HCT116 (cell line): ENCODE measurements around the gene IGLL5. TPM values are rescaled to one million over a fixed set of nuclear protein-coding genes. Genes with fewer than 3 reads are reported as not detected.

Source experiments
- ATAC-seq: fragments of 200-7000 bp; cut with Tn5 transposase; 2 replicates; pipeline ENCODE4 v1.9.1; 2020; ENCODE audit warnings: mild to moderate bottlenecking, moderate library complexity
- BruUV-seq: library from RNA; stranded (reverse); fragments of 400-500 nt; replicated peaks from 2 replicates; lab custom pipeline; 2021; lab: Mats Ljungman, UMichigan
- CTCF ChIA-PET: fragments of 300-600 bp; sonication (Branson Sonifier 250); formaldehyde crosslinking; loops from one replicate; lab custom pipeline; 2021; ENCODE audit warnings: antibody characterized with exemption; lab: Charles Lee
- POLR2A ChIA-PET: fragments of 300-600, 350-600 bp; sonication (Branson Sonifier 250); formaldehyde crosslinking; loops from one replicate; lab custom pipeline; 2021; ENCODE audit warnings: antibody characterized with exemption; lab: Charles Lee
- RAD21 ChIA-PET, 2 experiments: fragments of 300-600 bp; sonication (Branson Sonifier 250); formaldehyde crosslinking; loops; one replicate each; lab custom pipeline; 2023; ENCODE audit warnings: low total read pairs in 2 of 2; ENCODE audit not compliant: uncharacterized antibody in 2 of 2, unreplicated experiment in 2 of 2, low non-redundant PET in 1 of 2; lab: Charles Lee
- DNase-seq: peaks from one replicate; pipeline ENCODE4 v3.0.0-alpha.2; 2010; ENCODE audit warnings: low read depth, low spot score
- H2AFZ ChIP-seq: fragments of 200-600 bp; shearing (Covaris generic), sonication (generic); 2 replicates; pipeline ENCODE4 v1.6.1; 2017; ENCODE audit warnings: low read depth, mixed run types, mixed read lengths, antibody characterized with exemption, low read length; ENCODE audit not compliant: poor library complexity, severe bottlenecking
- H3K27ac ChIP-seq: 2 replicates; pipeline ENCODE4 v1.5.1; 2012; ENCODE audit warnings: low read depth, low read length
- H3K27me3 ChIP-seq: fragments of 200-600 bp; sonication (generic); 2 replicates; pipeline ENCODE4 v1.6.1; 2016; ENCODE audit warnings: mixed run types, low read length, mixed read lengths; ENCODE audit not compliant: insufficient read depth
- H3K36me3 ChIP-seq, 2 experiments: fragments of 200-500 bp in 1 of 2; fragments of 200-600 bp in 1 of 2; sonication (Bioruptor generic) in 1 of 2; sonication (generic) in 1 of 2; 2 replicates each; pipeline versions ENCODE4 v1.5.1 to v1.6.1; 2014 to 2016; ENCODE audit warnings: low read length in 2 of 2, inconsistent platforms in 1 of 2, mixed read lengths in 1 of 2, mixed run types in 1 of 2; ENCODE audit not compliant: insufficient read depth in 2 of 2, control insufficient read depth in 1 of 2
- H3K4me1 ChIP-seq, 2 experiments: fragments of 200-600 bp in 1 of 2; sonication (generic) in 1 of 2; 2 replicates each; pipeline versions ENCODE4 v1.5.1 to v1.6.1; 2012 to 2017; ENCODE audit warnings: low read length in 2 of 2, inconsistent platforms in 1 of 2, mild to moderate bottlenecking in 1 of 2, mixed read lengths in 1 of 2, mixed run types in 1 of 2, moderate library complexity in 1 of 2; ENCODE audit not compliant: insufficient read depth in 2 of 2, control insufficient read depth in 1 of 2
- H3K4me2 ChIP-seq: fragments of 200-600 bp; sonication (generic); 2 replicates; pipeline ENCODE4 v1.6.1; 2017; ENCODE audit warnings: mixed run types, low read length, mixed read lengths
- H3K4me3 ChIP-seq, 2 experiments: fragments of 200-600 bp in 1 of 2; sonication (generic) in 1 of 2; replicated peaks in 1 of 2; 2 replicates each; pipeline ENCODE4 v1.5.1; 2011 to 2016; ENCODE audit warnings: low read length in 2 of 2, control low read depth in 1 of 2, low read depth in 1 of 2, mild to moderate bottlenecking in 1 of 2, mixed read lengths in 1 of 2, mixed run types in 1 of 2
- H3K79me2 ChIP-seq: fragments of 200-600 bp; sonication (generic); 2 replicates; pipeline ENCODE4 v1.6.1; 2017; ENCODE audit warnings: mild to moderate bottlenecking, mixed run types, low read length, moderate library complexity, mixed read lengths; ENCODE audit not compliant: insufficient read depth
- H3K9ac ChIP-seq: fragments of 200-600 bp; sonication (generic); 2 replicates; pipeline ENCODE4 v1.6.1; 2016; ENCODE audit warnings: low read length, mixed read lengths
- H3K9me2 ChIP-seq: fragments of 200-600 bp; sonication (generic), shearing (Covaris generic); 2 replicates; pipeline ENCODE4 v1.6.1; 2017; ENCODE audit warnings: mixed run types, mild to moderate bottlenecking, moderate library complexity; ENCODE audit not compliant: insufficient read depth
- H3K9me3 ChIP-seq, 2 experiments: fragments of 200-500 bp in 1 of 2; fragments of 200-600 bp in 1 of 2; sonication (Bioruptor generic) in 1 of 2; sonication (generic) in 1 of 2; 2 replicates each; pipeline ENCODE4 v1.6.1; 2014 to 2017; ENCODE audit warnings: low read length in 2 of 2, mixed read lengths in 2 of 2, inconsistent platforms in 1 of 2, low read depth in 1 of 2, mild to moderate bottlenecking in 1 of 2, mixed run types in 1 of 2, moderate library complexity in 1 of 2; ENCODE audit not compliant: control insufficient read depth in 1 of 2, insufficient read depth in 1 of 2
- H4K20me1 ChIP-seq: fragments of 200-600 bp; sonication (generic), shearing (Covaris generic); 2 replicates; pipeline ENCODE4 v1.6.1; 2017; ENCODE audit warnings: mixed run types, mild to moderate bottlenecking, moderate library complexity; ENCODE audit not compliant: insufficient read depth
- CBX3 ChIP-seq: IDR thresholded peaks from 2 replicates; pipeline ENCODE4 v1.6.1; 2012; ENCODE audit warnings: low read depth
- FOSL1 ChIP-seq: IDR thresholded peaks from 2 replicates; pipeline ENCODE4 v1.6.1; 2012; ENCODE audit warnings: low read depth
- POLR2A ChIP-seq: IDR thresholded peaks from 2 replicates; pipeline ENCODE4 v1.7.0; 2011; ENCODE audit warnings: borderline replicate concordance; ENCODE audit not compliant: insufficient read depth, insufficient read length; ENCODE audit errors: extremely low read depth
- RAD21 ChIP-seq: IDR thresholded peaks from 2 replicates; pipeline ENCODE4 v1.6.1; 2012; ENCODE audit warnings: low read depth, mild to moderate bottlenecking
- SRF ChIP-seq: IDR thresholded peaks from 2 replicates; pipeline ENCODE4 v1.6.1; 2012; ENCODE audit warnings: low read depth
- intact Hi-C: fragments of 100-400 bp; cut with micrococcal nuclease; formaldehyde crosslinking; loops from 2 replicates; pipeline ENCODE4 v1.10.0; 2022
- total RNA-seq: library from RNA; stranded (reverse); gene quantifications from one replicate; pipeline ENCODE4 v1.2.1, GENCODE V29; 2021; ENCODE audit not compliant: unreplicated experiment
- TF ChIP-seq, protein P1 (sequence below): IDR thresholded peaks from 2 replicates; pipeline ENCODE4 v1.6.1; 2012
- TF ChIP-seq, protein P2 (sequence below): IDR thresholded peaks from 2 replicates; pipeline ENCODE4 v1.6.1; 2012; ENCODE audit warnings: low read depth
- TF ChIP-seq, protein P3 (sequence below), 3 experiments: fragments of 200-600 bp in 1 of 3; sonication (generic) in 1 of 3; IDR thresholded peaks in 2 of 3; conservative IDR thresholded peaks in 1 of 3; 2 replicates each; pipeline ENCODE4 v1.5.1; 2012 to 2017; ENCODE audit warnings: low read depth in 2 of 3, low read length in 2 of 3, antibody characterized with exemption in 1 of 3, borderline replicate concordance in 1 of 3, control low read depth in 1 of 3, mild to moderate bottlenecking in 1 of 3, mixed read lengths in 1 of 3, mixed run types in 1 of 3, moderate library complexity in 1 of 3; ENCODE audit not compliant: insufficient read depth in 1 of 3

Gene IGLL5
- total RNA-seq, 1 experiment from 2014 or later, result not detected

DNA sequence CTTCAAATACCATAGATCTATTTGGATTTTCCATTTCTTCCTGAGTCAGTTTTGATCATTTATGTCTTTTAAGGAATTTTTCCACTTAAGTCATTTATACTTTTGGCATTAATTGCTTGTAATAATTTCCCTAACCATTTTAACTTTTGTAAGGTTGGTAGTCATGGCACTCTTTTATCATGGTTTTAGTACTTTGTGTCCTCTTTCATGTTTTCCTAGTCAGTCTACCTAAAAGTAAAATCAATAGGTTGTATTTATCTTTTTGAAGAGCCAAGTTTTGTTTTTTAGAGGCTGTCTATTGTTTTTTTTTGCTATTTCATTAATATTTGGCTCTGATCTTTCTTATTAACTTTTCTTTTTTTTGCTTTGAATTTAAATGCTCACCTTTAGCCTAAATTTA, 45.5 kb upstream of the IGLL5 start:
- no peak overlapping the region for H3K4me2 ChIP-seq
- no peak overlapping the region for H3K9ac ChIP-seq
- intact Hi-C loops, result no loop called here
- no peaks in the 10 kb centered on the region for H3K79me2 ChIP-seq
- TF ChIP-seq, protein P1, sequence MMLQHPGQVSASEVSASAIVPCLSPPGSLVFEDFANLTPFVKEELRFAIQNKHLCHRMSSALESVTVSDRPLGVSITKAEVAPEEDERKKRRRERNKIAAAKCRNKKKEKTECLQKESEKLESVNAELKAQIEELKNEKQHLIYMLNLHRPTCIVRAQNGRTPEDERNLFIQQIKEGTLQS, result no peak
- TF ChIP-seq, protein P2, sequence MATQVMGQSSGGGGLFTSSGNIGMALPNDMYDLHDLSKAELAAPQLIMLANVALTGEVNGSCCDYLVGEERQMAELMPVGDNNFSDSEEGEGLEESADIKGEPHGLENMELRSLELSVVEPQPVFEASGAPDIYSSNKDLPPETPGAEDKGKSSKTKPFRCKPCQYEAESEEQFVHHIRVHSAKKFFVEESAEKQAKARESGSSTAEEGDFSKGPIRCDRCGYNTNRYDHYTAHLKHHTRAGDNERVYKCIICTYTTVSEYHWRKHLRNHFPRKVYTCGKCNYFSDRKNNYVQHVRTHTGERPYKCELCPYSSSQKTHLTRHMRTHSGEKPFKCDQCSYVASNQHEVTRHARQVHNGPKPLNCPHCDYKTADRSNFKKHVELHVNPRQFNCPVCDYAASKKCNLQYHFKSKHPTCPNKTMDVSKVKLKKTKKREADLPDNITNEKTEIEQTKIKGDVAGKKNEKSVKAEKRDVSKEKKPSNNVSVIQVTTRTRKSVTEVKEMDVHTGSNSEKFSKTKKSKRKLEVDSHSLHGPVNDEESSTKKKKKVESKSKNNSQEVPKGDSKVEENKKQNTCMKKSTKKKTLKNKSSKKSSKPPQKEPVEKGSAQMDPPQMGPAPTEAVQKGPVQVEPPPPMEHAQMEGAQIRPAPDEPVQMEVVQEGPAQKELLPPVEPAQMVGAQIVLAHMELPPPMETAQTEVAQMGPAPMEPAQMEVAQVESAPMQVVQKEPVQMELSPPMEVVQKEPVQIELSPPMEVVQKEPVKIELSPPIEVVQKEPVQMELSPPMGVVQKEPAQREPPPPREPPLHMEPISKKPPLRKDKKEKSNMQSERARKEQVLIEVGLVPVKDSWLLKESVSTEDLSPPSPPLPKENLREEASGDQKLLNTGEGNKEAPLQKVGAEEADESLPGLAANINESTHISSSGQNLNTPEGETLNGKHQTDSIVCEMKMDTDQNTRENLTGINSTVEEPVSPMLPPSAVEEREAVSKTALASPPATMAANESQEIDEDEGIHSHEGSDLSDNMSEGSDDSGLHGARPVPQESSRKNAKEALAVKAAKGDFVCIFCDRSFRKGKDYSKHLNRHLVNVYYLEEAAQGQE, result no peak
- TF ChIP-seq, protein P3, sequence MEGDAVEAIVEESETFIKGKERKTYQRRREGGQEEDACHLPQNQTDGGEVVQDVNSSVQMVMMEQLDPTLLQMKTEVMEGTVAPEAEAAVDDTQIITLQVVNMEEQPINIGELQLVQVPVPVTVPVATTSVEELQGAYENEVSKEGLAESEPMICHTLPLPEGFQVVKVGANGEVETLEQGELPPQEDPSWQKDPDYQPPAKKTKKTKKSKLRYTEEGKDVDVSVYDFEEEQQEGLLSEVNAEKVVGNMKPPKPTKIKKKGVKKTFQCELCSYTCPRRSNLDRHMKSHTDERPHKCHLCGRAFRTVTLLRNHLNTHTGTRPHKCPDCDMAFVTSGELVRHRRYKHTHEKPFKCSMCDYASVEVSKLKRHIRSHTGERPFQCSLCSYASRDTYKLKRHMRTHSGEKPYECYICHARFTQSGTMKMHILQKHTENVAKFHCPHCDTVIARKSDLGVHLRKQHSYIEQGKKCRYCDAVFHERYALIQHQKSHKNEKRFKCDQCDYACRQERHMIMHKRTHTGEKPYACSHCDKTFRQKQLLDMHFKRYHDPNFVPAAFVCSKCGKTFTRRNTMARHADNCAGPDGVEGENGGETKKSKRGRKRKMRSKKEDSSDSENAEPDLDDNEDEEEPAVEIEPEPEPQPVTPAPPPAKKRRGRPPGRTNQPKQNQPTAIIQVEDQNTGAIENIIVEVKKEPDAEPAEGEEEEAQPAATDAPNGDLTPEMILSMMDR (IDR thresholded peaks at IDR 0.05 in 2 of 3, conservative IDR thresholded peaks at IDR 0.05 in 1 of 3; ENCODE audit: borderline replicate concordance in 1 of 3, insufficient read depth in 1 of 3, low read depth in 2 of 3, low read length in 2 of 3), result no peak
- TF ChIP-seq RAD21 (no peak), CBX3 (no peak), SRF (no peak), FOSL1 (no peak), POLR2A (no peak)
- H3K27ac ChIP-seq, result no peak overlapping the region
- no peaks in the 10 kb centered on the region for H3K9me2 ChIP-seq
- CTCF ChIA-PET, result no interaction called here
- RAD21 ChIA-PET, result no interaction called here
- POLR2A ChIA-PET, result no interaction called here
- H3K4me3 ChIP-seq, result no peak overlapping the region
- no peak for ATAC-seq
- BruUV-seq, result no TSS peak
- H4K20me1 ChIP-seq, result no peaks in the 10 kb centered on the region
- H3K27me3 ChIP-seq, result no peaks in the 10 kb centered on the region
- no peaks in the 10 kb centered on the region for H3K36me3 ChIP-seq
- H3K4me1 ChIP-seq, result no peaks in the 10 kb centered on the region
- H3K9me3 ChIP-seq, result no peaks in the 10 kb centered on the region
- no peak overlapping the region for H2AFZ ChIP-seq
- DNase-seq, result no peak
